ENCODE results near the gene C3orf80.
"Not testable (repeated sequence)": the region's sequence is repeated elsewhere in the genome, so short reads cannot be mapped to it uniquely, and the experiment has no call there.

The C3orf80 gene

DNA sequence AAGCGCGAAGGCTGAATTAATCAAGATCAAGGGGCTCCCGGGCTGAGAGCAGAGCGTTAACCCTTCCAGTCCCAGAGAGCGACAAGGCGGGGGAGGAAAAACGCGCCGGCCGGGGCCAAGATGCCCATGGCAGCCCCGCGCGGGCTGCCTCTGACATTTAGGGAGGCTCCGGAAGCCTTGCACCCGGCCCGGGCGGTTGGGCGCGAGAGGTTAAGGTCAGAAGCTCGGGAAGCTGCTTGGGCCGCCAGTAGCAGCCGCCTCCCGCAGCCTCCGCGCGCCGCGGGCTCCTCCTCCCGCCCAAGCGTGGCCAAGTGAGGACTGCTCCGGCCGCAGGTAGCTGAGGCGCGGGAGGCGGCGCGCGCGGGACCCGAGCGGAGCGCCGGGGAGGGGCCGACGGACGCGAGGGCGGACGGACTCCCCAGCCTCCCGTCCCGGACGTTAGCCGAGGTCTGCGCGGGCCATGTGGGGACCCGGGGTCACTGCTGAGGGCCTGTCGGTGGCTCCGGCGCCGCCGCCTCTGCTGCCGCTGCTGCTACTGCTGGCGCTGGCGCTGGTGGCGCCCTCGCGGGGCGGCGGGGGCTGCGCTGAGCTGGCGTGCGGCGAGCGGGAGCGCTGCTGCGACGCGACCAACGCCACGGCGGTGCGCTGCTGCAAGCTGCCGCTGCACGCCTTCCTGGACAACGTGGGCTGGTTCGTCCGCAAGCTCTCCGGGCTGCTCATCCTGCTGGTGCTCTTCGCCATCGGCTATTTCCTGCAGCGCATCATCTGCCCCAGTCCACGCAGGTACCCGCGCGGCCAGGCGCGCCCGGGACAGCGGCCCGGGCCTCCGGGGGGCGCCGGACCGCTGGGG, at the start of gene C3orf80:
C3orf80 (plus strand) TSS at position 247 of the 850 bp plus-strand sequence; CDS start at position 461, 214 bp downstream.
- DNase-seq (ENCODE audit: low read depth, low spot score) = no peak

DNA sequence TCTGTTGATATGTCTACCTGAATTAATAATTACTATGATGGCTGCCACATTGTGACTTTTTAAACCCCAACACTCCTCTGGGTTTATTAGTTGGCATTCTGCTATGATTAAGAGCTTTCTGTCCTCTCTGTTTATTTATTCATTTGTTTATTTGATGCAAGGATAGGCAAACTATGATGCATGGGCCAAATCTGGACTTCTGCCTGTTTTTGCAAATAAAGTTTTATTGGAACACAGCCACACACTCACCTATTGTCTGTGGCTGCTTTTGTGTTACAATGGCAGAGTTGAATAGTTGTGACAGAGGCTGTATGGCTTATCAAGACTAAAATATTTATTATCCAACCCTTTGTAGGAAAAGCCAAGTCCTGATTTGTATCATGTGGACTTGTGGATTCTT, 48.3 kb upstream of the C3orf80 start:
- no peak for DNase-seq (ENCODE audit: low read depth, low spot score)

DNA sequence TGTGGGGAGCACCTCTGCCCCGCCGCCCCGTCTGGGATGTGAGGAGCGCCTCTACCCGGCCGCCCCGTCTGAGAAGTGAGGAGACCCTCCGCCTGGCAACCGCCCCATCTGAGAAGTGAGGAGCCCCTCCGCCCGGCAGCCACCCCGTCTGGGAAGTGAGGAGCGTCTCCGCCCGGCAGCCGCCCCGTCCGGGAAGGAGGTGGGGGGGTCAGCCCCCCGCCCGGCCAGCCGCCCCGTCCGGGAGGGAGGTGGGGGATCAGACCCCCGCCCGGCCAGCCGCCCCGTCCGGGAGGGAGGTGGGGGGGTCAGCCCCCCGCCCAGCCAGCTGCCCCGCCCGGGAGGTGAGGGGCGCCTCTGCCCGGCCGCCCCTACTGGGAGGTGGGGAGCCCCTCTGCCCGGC, 46.6 kb upstream of the C3orf80 start:
- not testable (repeated sequence) for DNase-seq (ENCODE audit: low read depth, low spot score)

DNA sequence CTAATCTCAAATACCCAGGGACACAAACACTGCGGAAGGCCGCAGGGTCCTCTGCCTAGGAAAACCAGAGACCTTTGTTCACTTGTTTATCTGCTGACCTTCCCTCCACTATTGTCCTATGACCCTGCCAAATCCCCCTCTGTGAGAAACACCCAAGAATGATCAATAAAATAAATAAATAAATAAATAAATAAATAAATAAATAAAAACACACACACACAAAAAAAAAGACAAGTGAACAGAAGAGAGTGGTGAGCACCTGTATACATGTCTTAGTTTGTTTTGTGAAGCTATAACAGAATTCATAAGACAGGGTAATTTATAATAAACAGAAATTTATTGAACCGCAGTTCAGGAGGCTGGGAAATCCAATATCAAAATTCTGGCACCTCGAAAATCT, 45.8 kb upstream of the C3orf80 start:
- not testable (repeated sequence) for DNase-seq (ENCODE audit: low read depth, low spot score)

DNA sequence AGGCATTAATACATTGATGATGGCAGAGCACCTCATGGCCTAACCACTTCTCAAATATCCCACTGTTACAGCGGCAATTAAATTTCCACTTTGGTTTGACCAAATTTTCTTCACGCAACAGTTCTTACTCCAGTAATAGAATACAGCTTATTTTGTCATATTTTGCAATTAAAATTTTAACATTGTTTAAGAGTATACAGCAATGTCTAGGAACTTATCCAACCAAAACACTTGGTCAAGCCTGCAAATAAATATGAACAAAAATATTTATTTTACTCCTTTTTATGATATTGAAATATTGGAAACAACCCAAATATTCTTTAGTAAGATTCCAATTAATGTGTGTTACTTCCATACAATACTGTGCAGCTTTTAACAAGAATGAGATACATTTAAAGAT, 45.3 kb upstream of the C3orf80 start:
- no peak for DNase-seq (ENCODE audit: low read depth, low spot score)

DNA sequence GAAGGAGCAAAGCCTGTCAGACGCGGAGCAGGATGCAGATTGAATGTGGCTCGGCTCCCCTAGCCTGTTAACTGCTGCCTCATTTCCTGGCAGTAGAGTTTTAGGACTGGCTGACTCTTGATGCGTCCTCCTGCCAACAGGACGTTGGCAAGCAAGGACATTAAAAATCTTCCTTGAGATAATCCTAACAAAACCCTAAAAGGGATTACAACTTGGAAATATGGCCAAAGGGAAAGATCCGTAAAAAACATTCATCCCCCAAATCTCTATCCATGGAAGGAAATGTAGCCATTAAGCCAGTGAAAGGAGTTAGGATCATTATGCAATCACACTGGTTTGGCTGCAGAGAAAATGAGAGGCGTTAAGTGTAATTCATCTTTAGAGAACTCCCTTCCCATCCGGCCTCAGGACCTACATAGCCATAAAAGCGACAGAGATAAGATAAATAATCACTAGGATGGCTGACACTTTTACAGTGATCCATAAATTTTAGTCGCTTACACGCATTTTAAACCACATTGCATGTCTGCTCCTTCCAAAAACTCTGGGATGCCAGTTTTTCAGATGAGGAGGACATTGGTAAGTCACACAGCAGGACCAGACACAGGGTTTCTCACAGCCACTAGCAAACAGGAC, 44.5 kb upstream of the C3orf80 start:
- DNase-seq (ENCODE audit: low read depth, low spot score) = no peak

DNA sequence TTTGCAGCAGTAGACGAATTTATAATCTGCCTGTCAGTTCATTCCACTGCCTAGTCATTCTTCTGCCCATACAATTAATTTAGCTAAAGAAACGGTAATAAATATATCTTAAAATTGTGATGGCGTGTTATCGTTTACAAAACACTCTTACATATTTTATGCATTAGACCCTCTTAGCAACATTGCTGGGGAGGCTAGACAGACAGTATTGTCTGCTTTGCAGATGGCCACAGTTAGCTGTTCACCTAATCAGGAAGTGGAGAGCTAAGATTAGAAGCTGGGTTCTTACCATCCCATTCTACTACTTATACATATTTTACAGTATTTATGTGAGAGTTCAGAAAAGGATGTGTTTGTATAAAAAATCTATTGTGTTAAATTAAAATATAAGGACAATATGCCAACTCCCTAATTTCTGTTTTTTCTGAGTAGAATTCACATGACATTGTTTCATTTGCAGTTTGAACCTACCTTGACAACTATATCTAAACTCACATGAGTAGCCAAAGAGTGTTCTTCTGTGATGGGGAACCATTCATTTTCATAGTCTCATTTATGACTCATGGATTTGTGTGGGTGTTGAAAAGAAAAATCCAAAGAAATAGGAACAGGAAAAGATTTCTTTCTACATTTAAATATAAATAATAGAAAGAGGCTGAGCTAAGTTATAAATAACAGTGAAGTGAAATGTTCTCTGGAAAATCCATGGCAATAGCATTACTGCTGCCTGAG, 41.7 kb upstream of the C3orf80 start:
- no peak for DNase-seq (ENCODE audit: low read depth, low spot score)

DNA sequence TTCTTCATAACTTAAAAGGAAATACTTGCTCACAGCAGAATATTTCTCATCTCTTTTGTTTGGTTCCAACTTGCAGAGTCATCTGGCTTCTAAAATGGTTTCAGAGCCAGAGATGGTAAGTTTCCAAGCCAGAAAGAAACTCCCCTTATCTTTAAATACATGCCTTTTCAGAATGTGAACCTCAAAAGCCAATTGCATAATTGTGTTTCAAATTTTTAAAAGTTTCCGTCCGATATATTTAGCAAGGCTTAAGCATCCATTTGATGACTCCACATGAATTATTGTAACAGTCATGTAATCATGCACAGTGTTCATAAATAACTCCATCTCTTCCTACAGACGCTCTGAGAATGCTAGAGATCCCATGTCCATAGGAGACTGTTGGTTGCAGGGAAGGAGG, 40.6 kb upstream of the C3orf80 start:
- DNase-seq (ENCODE audit: low read depth, low spot score) = no peak

DNA sequence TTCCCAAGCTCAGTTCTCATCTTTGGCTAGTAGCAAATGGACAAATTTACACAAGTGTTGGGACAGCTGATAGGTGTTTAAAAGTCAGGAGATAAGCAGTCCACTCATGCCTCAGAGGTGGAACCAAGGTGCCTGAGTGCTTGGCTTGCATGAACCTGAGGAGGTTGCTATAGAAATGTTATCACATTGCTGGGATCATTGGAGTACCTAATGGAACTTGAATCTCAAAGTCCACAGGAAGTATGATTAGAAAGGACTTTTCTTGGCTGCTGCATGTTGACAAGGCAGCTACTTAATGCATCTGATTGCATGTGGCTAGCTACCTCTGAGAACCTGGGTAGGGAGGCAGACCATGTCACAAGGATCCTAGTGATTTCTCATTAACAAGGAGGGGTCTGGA, 39.5 kb upstream of the C3orf80 start:
- DNase-seq (ENCODE audit: low read depth, low spot score) = no peak

DNA sequence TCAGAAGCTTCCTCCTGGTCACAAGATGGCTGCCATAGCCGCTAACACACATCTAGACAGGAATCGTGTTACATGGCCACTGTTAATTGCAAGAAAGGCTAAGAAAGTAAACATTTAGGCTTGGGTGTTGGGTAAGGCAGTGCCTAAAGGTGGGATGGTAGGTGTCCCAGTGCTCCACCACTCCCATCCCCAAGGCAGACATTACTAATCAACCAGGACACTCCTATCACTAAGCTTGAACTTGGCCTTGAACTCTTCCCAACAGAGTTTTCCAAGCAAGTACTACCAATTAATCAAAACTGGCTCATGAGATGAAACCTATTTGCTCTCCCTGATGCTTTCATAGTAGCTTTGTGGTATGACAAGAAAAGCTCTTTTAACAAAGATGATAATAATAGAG, 37.9 kb upstream of the C3orf80 start:
- no peak for DNase-seq (ENCODE audit: low read depth, low spot score)

DNA sequence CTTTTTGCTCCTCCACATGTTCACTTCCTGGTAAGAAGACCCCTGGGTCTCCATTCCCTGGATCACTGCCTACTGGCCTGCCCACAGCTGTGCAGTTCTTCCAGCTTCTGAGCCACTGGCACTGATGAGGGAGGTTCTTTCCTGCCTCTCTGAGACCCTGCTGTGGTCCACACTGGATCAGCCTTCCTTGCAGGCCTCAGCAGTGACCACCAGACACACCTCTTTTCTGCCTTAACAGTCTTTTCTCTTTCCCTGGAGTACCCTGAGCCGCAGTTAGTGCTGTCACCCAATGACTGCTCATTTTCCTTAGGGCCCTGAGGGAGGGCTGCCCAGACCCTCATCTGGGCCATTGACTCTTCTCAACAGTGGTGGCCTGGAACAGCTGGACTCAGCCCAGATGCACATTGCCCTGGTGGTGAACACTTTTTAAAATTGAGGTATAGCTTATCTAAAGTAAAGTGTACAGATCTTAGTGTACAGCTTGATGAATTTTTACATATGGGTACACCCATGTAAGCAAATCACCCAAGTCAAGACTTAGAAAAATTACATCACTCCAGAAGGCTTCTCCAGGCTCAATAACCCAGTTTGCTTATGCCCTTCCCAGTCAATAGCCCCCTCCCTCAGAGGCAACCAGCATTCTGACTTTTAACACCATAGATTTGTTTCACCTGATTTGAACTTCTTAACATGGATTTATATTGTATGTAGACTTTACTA, 32.8 kb upstream of the C3orf80 start:
- DNase-seq (ENCODE audit: low read depth, low spot score) = no peak

DNA sequence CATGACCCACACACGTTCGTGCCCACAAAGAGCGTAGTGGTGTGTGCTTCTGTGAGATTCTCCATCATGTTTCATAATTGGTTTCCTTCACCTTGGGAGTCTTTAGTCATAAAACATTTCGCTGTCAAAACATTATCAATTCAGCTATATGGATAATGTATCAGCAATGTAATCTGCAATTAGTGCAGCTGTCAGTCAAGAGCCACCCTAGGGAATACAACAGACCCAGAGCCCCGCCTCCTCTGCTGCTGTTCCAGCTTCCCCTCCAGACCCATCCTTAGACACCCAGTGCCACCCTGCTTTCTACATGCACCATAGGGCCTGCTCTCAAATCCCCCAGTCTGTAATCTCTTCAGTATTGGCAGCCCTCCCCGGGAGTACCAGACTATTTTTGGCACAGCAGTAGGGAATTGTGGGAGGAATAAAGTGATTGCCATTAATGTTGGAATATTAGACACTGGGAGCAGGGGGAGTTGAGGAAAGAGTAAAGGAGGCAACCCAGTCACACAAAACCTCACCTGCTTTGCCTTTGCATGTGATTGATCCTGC, 31.5 kb upstream of the C3orf80 start:
- no peak for DNase-seq (ENCODE audit: low read depth, low spot score)

DNA sequence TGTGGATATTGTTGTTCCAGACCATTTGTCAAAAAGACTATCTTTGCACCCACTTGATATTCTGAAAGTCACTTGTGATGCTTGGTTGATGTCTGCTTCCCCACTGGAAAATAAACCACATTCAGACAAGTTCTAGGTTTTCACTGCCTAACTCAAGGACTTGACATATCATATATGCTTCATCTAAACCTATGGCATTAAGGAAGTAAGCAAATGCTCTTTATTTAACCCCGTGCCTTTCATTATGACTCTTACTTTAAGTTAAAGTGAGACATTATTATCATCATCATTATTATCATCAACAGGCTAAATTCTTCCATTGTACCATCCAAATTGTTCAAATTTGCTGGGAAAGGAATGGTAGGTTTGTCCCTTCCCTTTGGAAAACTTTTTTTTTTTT, 30.8 kb upstream of the C3orf80 start:
- DNase-seq (ENCODE audit: low read depth, low spot score) = no peak

DNA sequence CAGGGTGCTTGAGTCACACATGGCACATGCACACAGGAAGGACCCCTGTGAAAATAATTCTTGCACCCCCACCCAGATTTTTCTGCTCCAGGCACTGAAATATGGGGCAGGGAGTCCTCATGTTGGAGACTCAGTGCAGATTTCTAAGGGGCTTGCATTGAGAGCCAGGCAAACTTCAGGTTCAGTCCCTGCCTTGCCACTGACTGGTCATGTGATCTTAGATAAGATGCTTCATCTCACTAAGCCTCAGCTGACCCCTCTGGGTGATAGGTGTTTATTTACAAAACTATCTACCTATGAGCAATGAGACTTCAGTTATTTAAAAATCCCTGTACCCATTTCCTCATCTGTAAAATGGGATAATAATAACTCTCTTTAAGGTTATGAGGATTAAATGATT, 30.1 kb upstream of the C3orf80 start:
- no peak for DNase-seq (ENCODE audit: low read depth, low spot score)

DNA sequence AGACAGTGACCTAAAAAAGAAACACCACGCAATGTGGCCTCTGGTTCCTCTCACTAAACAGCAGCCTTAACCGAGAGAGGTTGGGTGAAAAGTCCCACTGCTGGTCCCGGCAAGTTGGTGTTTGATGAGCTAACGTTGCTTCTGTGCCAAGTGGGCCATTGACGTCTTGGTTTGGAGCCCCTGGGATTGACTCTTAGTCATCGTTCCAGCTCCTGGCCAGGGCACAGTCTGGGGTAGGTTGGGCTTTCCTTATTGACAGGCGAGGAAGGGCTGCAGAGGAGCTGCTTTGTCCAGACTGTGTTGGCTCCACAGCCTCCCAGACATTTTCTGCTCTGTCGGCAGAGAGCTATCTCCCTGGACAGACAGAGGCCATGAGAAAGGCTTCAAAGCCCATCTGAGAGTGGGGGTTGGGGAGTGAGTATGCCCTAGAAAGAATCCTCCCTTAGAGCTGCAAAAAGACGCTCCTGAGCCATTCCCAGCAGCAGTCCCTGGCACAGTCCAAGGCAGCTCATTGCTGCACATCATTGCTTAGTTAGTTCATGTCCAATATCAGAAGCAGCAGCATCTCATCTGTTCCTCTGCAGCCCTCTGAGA, 28.6 kb upstream of the C3orf80 start:
- DNase-seq (ENCODE audit: low read depth, low spot score) = no peak

DNA sequence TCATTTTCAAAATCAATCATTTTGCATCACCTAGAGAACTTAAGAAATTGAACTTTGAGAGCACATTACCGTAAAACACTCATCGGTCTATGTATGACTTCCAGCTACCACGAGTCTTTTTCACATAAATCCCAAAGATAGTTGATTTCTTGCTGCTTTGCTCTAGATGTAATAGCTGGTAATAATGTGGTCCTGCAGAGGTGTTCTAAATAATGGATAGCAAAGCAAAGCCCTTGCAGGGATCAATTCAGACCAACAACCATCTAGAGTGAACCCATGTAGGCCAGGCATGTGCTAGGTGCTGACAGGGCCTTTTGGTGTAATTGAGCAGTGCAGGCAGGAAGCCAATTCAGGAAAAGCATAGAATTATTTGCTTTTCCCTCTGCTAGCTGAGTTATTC, 26.1 kb upstream of the C3orf80 start:
- DNase-seq (ENCODE audit: low read depth, low spot score) = no peak

DNA sequence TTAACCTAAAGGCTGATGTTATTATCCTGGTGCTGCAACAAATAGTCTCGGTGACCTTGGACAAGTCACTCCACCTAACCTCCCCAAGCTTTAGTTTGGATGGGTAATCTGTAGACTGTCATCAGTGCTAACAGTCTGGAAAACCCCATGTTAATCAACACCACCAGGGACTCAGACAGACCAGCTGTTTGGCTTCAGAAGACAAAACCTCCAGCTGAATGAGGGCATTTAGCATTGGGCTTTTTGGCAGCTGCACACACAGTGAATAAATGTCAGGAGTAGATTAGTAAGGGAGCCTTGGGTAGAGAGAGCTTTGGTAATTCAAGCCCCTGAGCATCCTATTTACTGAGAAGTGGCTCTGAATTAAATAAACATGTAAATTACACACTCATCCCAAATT, 24.9 kb upstream of the C3orf80 start:
- DNase-seq (ENCODE audit: low read depth, low spot score) = no peak

DNA sequence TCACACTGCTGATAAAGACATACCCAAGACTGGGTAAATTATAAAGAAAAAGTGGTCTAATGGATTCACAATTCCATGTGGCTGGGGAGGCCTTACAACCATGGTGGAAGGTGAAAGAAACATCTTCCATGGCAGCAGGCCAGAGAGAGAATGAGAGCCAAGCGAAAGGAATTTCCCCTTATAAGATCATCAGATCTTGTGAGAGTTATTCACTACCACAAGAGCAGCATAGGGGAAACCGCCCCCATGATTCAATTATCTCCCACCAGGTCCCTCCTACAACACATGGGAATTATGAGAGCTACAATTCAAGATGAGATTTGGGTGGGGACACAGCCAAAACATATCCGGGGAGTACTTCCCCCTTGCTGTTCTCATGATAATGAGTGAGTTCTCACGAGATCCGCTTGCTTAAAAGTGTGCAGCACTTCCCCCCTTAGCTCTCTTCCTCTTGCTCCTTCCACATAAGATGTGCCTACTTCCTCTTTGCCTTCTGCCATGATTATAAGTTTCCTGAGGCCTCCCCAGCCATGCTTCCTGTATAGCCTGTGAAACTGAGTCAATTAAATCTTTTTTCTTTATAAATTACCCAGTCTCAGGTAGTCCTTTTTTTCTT, 20.7 kb upstream of the C3orf80 start:
- DNase-seq (ENCODE audit: low read depth, low spot score) = not testable (repeated sequence)

DNA sequence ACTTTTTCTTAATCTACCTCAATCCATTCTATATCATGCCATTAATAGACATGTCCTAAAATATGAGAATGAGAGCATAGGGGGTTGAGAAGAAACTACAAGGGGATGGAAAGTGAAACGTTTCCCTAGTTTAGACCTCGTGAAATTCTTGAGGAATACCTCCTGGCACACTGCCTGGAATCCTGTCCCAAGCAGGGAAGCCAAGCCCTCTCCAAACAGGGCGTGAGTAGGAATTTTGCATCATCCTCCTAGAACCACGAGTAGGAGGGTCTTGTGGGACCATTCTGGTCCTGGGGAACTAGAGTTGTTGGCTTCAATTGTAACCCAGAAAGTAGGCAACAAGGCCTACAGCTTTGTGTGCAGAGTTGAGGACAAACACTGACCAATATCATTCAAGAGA, 19.6 kb upstream of the C3orf80 start:
- DNase-seq (ENCODE audit: low read depth, low spot score) = no peak

DNA sequence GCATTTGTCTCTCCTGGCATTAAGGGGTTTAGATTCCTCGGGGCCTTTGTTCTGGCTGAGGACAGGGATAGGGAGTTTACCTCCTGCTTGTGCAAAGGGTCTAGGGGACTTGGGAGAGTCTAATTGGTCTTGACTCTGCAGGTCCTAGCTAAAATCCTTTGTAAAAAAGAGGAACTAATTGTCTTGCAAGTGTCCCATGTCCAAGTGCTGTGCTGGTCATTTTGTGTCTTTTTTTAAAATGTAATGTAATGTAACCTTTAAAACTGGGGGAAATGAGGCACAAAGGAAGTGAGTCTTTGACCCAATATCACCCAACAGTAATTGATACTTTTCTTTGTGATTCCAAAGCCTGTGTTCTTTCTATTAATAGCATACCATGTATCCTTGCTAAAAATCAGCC, 14.9 kb upstream of the C3orf80 start:
- no peak for DNase-seq (ENCODE audit: low read depth, low spot score)

DNA sequence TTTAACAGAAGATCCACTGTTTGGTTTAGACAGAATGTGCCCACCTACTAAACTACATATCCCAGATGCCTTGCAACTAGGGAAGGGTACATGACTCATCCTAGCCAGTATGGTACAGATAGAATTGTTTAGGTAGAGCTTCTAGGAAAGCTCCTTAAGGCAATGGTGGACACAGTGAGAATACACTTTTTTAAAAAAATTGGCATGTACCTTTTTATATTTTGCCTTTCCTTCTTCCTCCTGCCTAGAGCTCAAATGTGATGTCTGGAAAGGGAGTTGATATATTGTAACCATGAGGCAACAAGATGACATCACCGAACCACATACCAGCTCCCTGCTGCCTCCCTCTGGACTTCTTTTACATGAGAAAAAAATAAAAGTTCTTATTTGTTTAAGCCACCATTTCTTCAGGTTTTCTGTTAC, 14.4 kb upstream of the C3orf80 start:
- DNase-seq (ENCODE audit: low read depth, low spot score) = no peak
